ENCODE measurements around the gene UBASH3B.
"Not testable (repeated sequence)": the region's sequence is repeated elsewhere in the genome, so short reads cannot be mapped to it uniquely, and the experiment has no call there.

The UBASH3B gene

GRCh38 chr11:122729139-122729538, 73.6 kb downstream of the UBASH3B start:
- ChIA-PET CTCF (no interaction called here), POLR2A (ENCODE audit: low non-redundant PET) (no interaction called here)
- TF ChIP-seq, protein P1, sequence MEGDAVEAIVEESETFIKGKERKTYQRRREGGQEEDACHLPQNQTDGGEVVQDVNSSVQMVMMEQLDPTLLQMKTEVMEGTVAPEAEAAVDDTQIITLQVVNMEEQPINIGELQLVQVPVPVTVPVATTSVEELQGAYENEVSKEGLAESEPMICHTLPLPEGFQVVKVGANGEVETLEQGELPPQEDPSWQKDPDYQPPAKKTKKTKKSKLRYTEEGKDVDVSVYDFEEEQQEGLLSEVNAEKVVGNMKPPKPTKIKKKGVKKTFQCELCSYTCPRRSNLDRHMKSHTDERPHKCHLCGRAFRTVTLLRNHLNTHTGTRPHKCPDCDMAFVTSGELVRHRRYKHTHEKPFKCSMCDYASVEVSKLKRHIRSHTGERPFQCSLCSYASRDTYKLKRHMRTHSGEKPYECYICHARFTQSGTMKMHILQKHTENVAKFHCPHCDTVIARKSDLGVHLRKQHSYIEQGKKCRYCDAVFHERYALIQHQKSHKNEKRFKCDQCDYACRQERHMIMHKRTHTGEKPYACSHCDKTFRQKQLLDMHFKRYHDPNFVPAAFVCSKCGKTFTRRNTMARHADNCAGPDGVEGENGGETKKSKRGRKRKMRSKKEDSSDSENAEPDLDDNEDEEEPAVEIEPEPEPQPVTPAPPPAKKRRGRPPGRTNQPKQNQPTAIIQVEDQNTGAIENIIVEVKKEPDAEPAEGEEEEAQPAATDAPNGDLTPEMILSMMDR (conservative IDR thresholded peaks at IDR 0.05; ENCODE audit: low read depth), result no peak
- no peak for DNase-seq (ENCODE audit: low spot score)
- H3K27ac ChIP-seq, result no peak overlapping the region

- DNase-seq (ENCODE audit: low spot score); POLR2A ChIA-PET (ENCODE audit: low non-redundant PET); H3K27ac ChIP-seq; CTCF ChIA-PET: not testable (repeated sequence)
These were observed 75.2 kb downstream of the UBASH3B start for GRCh38 chr11:122730694-122731093.

GRCh38 chr11:122731500-122731913, 76.0 kb downstream of the UBASH3B start:
- H3K27ac ChIP-seq, result no peak overlapping the region
- TF ChIP-seq, protein P1 (conservative IDR thresholded peaks at IDR 0.05; ENCODE audit: low read depth), result no peak
- DNase-seq (ENCODE audit: low spot score), result no peak
- ChIA-PET CTCF (no interaction called here), POLR2A (ENCODE audit: low non-redundant PET) (no interaction called here)

- CTCF ChIA-PET, result interaction anchor here (0.7 kb wide), 1 partner anchor 103 kb away, joined by 3 read pairs; no protein-coding TSS in a partner anchor
- no peak overlapping the region for H3K27ac ChIP-seq
These were observed 77.1 kb downstream of the UBASH3B start for GRCh38 chr11:122732342-122733315.

GRCh38 chr11:122733318-122733717, 77.8 kb downstream of the UBASH3B start:
- TF ChIP-seq, protein P1 (conservative IDR thresholded peaks at IDR 0.05; ENCODE audit: low read depth), result no peak
- ChIA-PET CTCF (no interaction called here), POLR2A (ENCODE audit: low non-redundant PET) (no interaction called here)
- no peak overlapping the region for H3K27ac ChIP-seq
- no peak for DNase-seq (ENCODE audit: low spot score)

More at GRCh38 chr11:122732342-122733315, 77.1 kb downstream of the UBASH3B start:
- TF ChIP-seq, protein P1 (conservative IDR thresholded peaks at IDR 0.05; ENCODE audit: low read depth), result no peak
- DNase-seq (ENCODE audit: low spot score), result no peak
- POLR2A ChIA-PET (ENCODE audit: low non-redundant PET), result no interaction called here

GRCh38 chr11:122734848-122735496, 79.5 kb downstream of the UBASH3B start:
- no peak overlapping the region for H3K27ac ChIP-seq
- ChIA-PET CTCF (no interaction called here), POLR2A (ENCODE audit: low non-redundant PET) (no interaction called here)
- TF ChIP-seq, protein P1 (conservative IDR thresholded peaks at IDR 0.05; ENCODE audit: low read depth), result no peak
- no peak for DNase-seq (ENCODE audit: low spot score)
